ENCODE measurements around the gene IL21R.

Gene IL21R

DNA sequence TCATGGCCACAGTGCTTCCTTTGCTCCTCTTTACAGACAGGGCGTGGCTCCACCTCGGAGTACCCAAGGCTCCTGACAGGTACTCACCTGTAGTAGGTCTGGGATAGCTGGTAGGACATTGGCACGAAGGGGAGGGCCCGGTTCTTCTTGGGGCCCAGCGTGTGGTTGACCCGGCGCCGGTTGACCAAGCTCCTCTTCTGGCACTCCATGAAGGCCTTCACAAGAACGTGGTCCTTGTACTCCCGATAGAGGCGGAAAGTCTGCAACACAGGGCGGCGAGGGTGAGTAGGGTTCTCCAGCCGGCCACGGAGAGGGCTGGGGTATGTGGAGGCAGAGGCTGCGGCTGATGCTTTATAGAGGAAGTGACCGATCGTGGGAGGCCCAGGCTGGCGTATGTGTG is 69.7 kb downstream of the IL21R start:
- Histone ChIP-seq H3K4me3 (replicated peaks; ENCODE audit: insufficient read depth, low read length) (no peak overlapping the region), H3K27me3 (ENCODE audit: insufficient read depth, poor library complexity, severe bottlenecking) (no peaks in the 10 kb centered on the region), H3K27ac (replicated peaks) (no peak overlapping the region)
- no peak for DNase-seq (ENCODE audit: low read depth in 1 of 2, low spot score in 1 of 2)
- no peak for TF ChIP-seq POLR2AphosphoS5 (IDR thresholded peaks at IDR 0.05; ENCODE audit: low read depth)
- no peak for TF ChIP-seq GABPA (IDR thresholded peaks at IDR 0.05; ENCODE audit: low read depth)
- TF ChIP-seq, protein P1, sequence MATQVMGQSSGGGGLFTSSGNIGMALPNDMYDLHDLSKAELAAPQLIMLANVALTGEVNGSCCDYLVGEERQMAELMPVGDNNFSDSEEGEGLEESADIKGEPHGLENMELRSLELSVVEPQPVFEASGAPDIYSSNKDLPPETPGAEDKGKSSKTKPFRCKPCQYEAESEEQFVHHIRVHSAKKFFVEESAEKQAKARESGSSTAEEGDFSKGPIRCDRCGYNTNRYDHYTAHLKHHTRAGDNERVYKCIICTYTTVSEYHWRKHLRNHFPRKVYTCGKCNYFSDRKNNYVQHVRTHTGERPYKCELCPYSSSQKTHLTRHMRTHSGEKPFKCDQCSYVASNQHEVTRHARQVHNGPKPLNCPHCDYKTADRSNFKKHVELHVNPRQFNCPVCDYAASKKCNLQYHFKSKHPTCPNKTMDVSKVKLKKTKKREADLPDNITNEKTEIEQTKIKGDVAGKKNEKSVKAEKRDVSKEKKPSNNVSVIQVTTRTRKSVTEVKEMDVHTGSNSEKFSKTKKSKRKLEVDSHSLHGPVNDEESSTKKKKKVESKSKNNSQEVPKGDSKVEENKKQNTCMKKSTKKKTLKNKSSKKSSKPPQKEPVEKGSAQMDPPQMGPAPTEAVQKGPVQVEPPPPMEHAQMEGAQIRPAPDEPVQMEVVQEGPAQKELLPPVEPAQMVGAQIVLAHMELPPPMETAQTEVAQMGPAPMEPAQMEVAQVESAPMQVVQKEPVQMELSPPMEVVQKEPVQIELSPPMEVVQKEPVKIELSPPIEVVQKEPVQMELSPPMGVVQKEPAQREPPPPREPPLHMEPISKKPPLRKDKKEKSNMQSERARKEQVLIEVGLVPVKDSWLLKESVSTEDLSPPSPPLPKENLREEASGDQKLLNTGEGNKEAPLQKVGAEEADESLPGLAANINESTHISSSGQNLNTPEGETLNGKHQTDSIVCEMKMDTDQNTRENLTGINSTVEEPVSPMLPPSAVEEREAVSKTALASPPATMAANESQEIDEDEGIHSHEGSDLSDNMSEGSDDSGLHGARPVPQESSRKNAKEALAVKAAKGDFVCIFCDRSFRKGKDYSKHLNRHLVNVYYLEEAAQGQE (IDR thresholded peaks at IDR 0.05; ENCODE audit: insufficient replicate concordance, low read depth), result no peak
- no peak for TF ChIP-seq SPI1 (IDR thresholded peaks at IDR 0.05; ENCODE audit: borderline replicate concordance, low read depth)
- TF ChIP-seq, protein P2, sequence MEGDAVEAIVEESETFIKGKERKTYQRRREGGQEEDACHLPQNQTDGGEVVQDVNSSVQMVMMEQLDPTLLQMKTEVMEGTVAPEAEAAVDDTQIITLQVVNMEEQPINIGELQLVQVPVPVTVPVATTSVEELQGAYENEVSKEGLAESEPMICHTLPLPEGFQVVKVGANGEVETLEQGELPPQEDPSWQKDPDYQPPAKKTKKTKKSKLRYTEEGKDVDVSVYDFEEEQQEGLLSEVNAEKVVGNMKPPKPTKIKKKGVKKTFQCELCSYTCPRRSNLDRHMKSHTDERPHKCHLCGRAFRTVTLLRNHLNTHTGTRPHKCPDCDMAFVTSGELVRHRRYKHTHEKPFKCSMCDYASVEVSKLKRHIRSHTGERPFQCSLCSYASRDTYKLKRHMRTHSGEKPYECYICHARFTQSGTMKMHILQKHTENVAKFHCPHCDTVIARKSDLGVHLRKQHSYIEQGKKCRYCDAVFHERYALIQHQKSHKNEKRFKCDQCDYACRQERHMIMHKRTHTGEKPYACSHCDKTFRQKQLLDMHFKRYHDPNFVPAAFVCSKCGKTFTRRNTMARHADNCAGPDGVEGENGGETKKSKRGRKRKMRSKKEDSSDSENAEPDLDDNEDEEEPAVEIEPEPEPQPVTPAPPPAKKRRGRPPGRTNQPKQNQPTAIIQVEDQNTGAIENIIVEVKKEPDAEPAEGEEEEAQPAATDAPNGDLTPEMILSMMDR (IDR thresholded peaks at IDR 0.05; ENCODE audit: insufficient read depth, low read length), result no peak

DNA sequence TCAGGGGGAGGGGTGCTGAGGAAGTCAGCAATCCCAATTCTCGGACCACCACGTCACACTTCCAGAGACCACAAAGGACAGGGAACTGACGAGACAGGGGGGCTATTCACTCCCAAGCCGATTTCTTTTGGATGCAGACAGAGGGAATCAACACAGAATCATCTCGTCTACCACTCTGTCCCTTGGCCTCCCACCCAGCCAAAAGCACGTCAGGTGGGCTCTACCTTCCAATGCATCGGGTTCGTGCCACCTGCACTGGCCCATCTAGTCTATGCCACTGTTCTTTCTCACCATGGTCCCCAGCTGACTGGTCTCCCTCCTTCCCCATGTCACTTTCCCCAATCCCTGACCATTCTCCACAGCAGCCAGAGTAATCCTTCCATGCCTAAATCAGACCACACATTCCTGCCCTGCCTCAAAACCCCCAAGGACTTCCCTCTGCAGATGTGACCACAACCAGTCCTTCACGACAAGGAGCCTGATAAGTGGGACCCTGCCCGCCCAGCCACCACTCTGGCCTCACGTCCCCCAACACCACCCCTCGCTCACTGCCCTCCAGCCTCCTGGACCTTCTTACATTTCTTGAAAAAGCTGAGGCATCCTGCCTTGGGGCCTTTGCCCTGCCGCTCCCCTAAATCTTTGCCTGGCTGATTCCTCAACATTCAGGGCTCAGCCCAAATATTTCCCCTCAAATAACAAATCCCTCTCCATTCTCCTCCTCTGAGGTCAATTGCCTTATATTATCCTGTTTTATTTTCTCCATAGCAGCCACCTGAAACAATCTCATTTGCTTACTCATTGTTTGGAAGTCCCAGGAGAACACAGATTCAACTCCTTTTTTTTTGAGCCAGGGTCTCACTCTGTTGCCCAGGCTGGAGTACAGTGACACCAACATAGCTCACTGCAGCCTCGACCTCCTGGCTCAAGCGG is 70.4 kb downstream of the IL21R start:
- no peak for DNase-seq (ENCODE audit: low read depth in 1 of 2, low spot score in 1 of 2)
- TF ChIP-seq GABPA (IDR thresholded peaks at IDR 0.05; ENCODE audit: low read depth), result no peak
- TF ChIP-seq, protein P2 (IDR thresholded peaks at IDR 0.05; ENCODE audit: insufficient read depth, low read length), result no peak
- TF ChIP-seq POLR2AphosphoS5 (IDR thresholded peaks at IDR 0.05; ENCODE audit: low read depth), result no peak
- TF ChIP-seq, protein P1 (IDR thresholded peaks at IDR 0.05; ENCODE audit: insufficient replicate concordance, low read depth), result no peak
- no peak for TF ChIP-seq SPI1 (IDR thresholded peaks at IDR 0.05; ENCODE audit: borderline replicate concordance, low read depth)
- no peak overlapping the region for H3K27ac ChIP-seq (replicated peaks)

DNA sequence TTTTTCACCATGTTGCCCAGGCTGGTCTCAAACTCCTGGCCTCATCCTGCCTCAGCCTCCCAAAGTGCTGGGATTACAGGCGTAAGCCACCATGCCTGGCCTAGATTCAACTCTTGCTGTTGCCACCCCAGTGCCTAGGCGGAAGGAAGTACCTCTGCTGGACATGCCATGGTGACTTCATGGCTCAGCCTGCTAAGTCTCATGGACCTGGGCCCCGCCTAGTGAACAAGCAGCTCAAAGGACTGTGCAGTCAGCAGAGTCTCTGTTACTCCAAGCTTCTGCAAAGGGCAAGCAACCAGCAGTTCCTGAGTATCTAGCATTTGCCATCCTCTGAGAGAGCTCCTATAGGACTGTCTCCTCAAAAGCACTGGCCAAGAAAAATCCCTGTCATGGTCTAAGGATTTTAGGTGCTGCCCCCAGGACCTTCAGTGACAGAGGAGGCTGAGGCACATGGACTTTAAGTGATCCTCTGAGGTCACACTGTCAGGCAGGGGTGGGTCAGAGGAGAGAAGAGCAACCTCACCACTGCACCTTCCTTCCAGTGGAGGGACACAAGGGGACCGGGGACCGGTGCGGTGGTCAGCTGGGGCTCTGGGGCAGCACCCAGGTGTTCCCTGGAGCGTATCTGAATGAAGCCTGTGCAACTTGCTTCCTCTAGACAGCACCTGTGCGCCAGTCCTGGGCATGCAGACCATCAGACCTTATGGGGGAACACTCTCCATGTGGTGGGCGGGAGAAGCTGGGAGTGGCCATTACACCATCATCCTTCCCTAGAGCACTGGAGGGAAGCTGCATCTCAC is 71.3 kb downstream of the IL21R start:
- Histone ChIP-seq H3K27ac (replicated peaks) (no peak overlapping the region), H3K4me3 (replicated peaks; ENCODE audit: insufficient read depth, low read length) (no peak overlapping the region), H3K27me3 (ENCODE audit: insufficient read depth, poor library complexity, severe bottlenecking) (no peaks in the 10 kb centered on the region)
- TF ChIP-seq SPI1 (IDR thresholded peaks at IDR 0.05; ENCODE audit: borderline replicate concordance, low read depth) (no peak), POLR2AphosphoS5 (IDR thresholded peaks at IDR 0.05; ENCODE audit: low read depth) (no peak), GABPA (IDR thresholded peaks at IDR 0.05; ENCODE audit: low read depth) (no peak)
- TF ChIP-seq, protein P1 (IDR thresholded peaks at IDR 0.05; ENCODE audit: insufficient replicate concordance, low read depth), result no peak
- TF ChIP-seq, protein P2 (IDR thresholded peaks at IDR 0.05; ENCODE audit: insufficient read depth, low read length), result no peak
- no peak for DNase-seq (ENCODE audit: low read depth in 1 of 2, low spot score in 1 of 2)

More for the DNA sequence above, 70.4 kb downstream of the IL21R start:
- Histone ChIP-seq H3K27me3 (ENCODE audit: insufficient read depth, poor library complexity, severe bottlenecking) (no peaks in the 10 kb centered on the region), H3K4me3 (replicated peaks; ENCODE audit: insufficient read depth, low read length) (no peak overlapping the region)
